Left ventricle myocardium inferior (tissue), 1 donor: ENCODE measurements around the gene HNRNPA3. TPM values are rescaled to one million over a fixed set of nuclear protein-coding genes. Genes with fewer than 3 reads are reported as not detected.
A peak's percentile ranks its signal among the peaks of the same experiment; 100 is the strongest.

Experiments
- DNase-seq: peaks from one replicate; pipeline ENCODE4 v3.0.0-alpha.2; 2020
- H3K27ac ChIP-seq: fragments of 200-600 bp; replicated peaks from 2 replicates; pipeline ENCODE4 v1.8.0; 2021
- H3K27me3 ChIP-seq: fragments of 200-600 bp; 2 replicates; pipeline ENCODE4 v1.8.0; 2021; ENCODE audit warnings: low read depth
- H3K36me3 ChIP-seq: fragments of 200-600 bp; 2 replicates; pipeline ENCODE4 v1.8.0; 2021
- H3K4me1 ChIP-seq: fragments of 200-600 bp; 2 replicates; pipeline ENCODE4 v1.8.0; 2021
- H3K4me3 ChIP-seq: fragments of 200-600 bp; 2 replicates; pipeline ENCODE4 v1.8.0; 2021; ENCODE audit warnings: mild to moderate bottlenecking, moderate library complexity
- H3K9me3 ChIP-seq: fragments of 200-600 bp; replicated peaks from 2 replicates; pipeline ENCODE4 v1.8.0; 2021
- intact Hi-C: fragments of 100-400 bp; cut with micrococcal nuclease; formaldehyde crosslinking; loops from one replicate; pipeline ENCODE4 v1.11.0; 2022
- microRNA-seq: library from miRNA; unstranded; fragments of <30 nt; microRNA quantifications from one replicate; pipeline ENCODE4 v1.2.0, GENCODE V29; 2020
- total RNA-seq: library from RNA; stranded (reverse); fragmentation: NEBNext Ultra II Directional; extraction: Animal tissue kit (Norgen Biotek cat#: 25700); gene quantifications from one replicate; pipeline ENCODE4 v1.2.1, GENCODE V29; 2021
- TF ChIP-seq, protein P1 (sequence below): fragments of 200-600 bp; IDR thresholded peaks from 2 replicates; pipeline ENCODE4 v1.8.0; 2021; ENCODE audit warnings: antibody characterized with exemption, mild to moderate bottlenecking, borderline replicate concordance
- donor health status: DM: no; HTN: yes; CAD: no; lungs with severe emphysema.

HNRNPA3 gene
- total RNA-seq, 1 donor from 2014 or later, result 73.2 TPM

DNA sequence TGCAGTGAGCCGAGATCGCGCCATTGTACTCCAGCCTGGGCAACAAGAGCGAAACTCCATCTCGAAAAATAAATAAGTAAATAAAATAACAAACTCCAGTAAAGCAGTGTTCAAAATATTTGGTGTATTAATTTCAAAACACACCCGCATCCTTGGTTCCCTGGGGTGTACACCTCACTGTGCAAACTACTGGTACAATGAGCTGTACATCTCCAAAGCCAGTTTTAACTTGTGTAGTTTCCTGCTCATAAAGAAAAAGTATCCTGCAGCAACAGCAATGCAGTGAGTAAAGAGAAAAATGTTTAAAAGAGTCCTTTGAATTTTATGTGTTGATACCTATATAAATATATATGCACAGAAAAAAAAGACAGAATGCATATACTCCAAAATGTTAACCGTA is 56.3 kb downstream of the HNRNPA3 start:
- intact Hi-C loops, result loop anchor here (5.0 to 10.0 kb wide), 2 partner anchors 63 to 104 kb away; no protein-coding TSS in a partner anchor
- no peaks in the 10 kb centered on the region for H3K9me3 ChIP-seq
- no peaks in the 10 kb centered on the region for H3K36me3 ChIP-seq
- peaks cover 27% of the 10 kb centered on the region for H3K4me1 ChIP-seq
- no peak for DNase-seq
- no peaks in the 10 kb centered on the region for H3K27me3 ChIP-seq
- no peak overlapping the region for H3K4me3 ChIP-seq
- TF ChIP-seq, protein P1, sequence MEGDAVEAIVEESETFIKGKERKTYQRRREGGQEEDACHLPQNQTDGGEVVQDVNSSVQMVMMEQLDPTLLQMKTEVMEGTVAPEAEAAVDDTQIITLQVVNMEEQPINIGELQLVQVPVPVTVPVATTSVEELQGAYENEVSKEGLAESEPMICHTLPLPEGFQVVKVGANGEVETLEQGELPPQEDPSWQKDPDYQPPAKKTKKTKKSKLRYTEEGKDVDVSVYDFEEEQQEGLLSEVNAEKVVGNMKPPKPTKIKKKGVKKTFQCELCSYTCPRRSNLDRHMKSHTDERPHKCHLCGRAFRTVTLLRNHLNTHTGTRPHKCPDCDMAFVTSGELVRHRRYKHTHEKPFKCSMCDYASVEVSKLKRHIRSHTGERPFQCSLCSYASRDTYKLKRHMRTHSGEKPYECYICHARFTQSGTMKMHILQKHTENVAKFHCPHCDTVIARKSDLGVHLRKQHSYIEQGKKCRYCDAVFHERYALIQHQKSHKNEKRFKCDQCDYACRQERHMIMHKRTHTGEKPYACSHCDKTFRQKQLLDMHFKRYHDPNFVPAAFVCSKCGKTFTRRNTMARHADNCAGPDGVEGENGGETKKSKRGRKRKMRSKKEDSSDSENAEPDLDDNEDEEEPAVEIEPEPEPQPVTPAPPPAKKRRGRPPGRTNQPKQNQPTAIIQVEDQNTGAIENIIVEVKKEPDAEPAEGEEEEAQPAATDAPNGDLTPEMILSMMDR, result no peak
- H3K27ac ChIP-seq, result no peak overlapping the region

DNA sequence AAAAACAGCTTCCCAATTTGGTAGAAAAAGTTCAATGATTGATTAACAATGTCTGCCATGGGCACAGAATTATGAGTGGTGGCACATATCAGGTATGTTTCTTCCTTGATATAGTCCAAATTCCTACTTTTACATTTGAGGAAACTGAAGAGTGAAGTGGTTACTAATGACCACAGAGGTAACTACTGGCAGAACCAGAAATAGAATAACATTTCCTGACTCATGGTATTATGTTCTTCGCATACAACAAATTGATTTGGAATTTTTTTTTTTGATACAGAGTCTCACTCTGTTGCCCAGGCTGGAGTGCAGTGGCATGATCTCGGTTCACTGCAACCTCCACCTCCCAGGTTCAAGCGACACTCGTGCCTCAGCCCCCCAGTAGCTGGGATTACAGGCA is 57.9 kb downstream of the HNRNPA3 start:
- H3K27ac ChIP-seq, result no peak overlapping the region
- peaks cover 18% of the 10 kb centered on the region for H3K4me1 ChIP-seq
- H3K27me3 ChIP-seq, result no peaks in the 10 kb centered on the region
- H3K9me3 ChIP-seq, result no peaks in the 10 kb centered on the region
- intact Hi-C loops, result no loop called here
- H3K4me3 ChIP-seq, result no peak overlapping the region
- TF ChIP-seq, protein P1, result no peak
- no peak for DNase-seq
- no peaks in the 10 kb centered on the region for H3K36me3 ChIP-seq

DNA sequence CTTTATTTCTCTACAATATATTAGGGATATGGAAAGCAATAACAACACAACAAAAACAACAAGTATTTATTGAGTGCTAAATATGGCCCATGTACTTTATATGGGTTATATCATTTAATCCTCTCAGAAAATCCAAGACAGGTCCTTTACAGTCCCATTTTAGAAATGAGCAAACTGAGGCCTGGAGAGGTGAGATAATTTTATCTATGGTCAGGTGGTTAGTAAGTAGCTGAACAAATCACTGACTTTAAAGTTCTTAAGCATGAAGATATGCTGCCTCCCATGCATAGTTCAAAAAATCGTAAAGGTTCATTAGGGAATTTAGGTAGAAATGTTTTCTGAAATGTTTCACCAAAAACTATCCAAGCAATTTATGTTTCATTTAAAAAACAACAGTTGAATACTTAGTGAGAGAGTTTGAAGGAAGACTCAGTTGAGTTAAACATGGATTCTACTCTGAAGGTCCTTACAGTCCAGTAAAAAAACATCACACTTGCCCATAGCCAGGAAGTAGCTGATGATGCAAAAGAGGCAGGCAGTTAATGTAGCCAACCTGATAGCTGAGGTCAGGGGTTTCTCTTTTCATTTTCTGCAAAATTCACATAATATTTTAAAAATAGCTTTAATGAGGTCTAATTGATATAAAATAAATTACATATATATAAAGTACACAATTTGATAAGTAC is 59.5 kb downstream of the HNRNPA3 start:
- peaks cover 8% of the 10 kb centered on the region for H3K4me1 ChIP-seq
- intact Hi-C loops, result no loop called here
- no peak overlapping the region for H3K4me3 ChIP-seq
- H3K9me3 ChIP-seq, result no peaks in the 10 kb centered on the region
- TF ChIP-seq, protein P1, result no peak
- no peaks in the 10 kb centered on the region for H3K36me3 ChIP-seq
- DNase-seq, result no peak
- H3K27ac ChIP-seq, result no peak overlapping the region
- no peaks in the 10 kb centered on the region for H3K27me3 ChIP-seq

DNA sequence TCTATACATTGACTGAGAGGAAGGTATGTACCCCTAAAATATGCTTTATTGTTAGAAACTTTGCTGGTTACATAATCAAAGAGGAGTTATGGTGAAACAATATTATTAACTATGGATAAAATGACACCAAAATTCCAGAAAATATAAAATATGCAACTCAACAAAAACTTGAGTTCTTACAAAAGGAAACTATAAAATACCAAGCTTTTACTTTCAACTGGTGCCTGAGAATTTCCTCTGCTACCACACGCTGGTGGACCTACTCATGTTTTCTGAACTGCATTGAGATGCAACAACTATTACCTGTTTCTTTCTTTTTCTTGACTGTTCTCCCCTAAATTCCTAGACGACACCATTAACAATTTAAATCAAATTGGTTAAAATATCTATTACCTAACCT is 60.2 kb downstream of the HNRNPA3 start:
- Histone ChIP-seq H3K36me3 (no peaks in the 10 kb centered on the region), H3K4me1 (peaks cover 8% of the 10 kb centered on the region), H3K9me3 (no peaks in the 10 kb centered on the region), H3K27me3 (no peaks in the 10 kb centered on the region), H3K4me3 (no peak overlapping the region), H3K27ac (no peak overlapping the region)
- TF ChIP-seq, protein P1, result no peak
- intact Hi-C loops, result no loop called here
- DNase-seq, result no peak

DNA sequence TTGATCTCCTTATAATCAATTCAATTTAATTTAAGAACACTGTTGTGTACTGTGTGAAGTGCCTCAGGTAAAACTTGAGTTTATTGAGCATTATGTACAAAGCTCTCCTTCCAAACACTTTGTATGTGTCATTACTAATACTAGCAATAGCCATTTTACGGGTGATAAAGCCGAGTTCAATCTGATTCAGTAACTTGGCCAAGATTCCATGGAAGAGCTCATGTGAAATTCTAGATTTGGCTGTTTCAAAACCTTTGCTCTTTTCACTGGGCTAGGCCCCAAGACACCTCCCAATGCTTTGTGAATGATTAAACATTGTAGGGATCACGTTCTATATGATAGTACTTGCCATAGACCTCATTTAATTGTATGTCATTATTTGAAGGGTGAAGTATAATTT is 60.8 kb downstream of the HNRNPA3 start:
- Histone ChIP-seq H3K9me3 (no peaks in the 10 kb centered on the region), H3K4me1 (peaks cover 8% of the 10 kb centered on the region), H3K27ac (peak overlapping the region; percentile 18), H3K27me3 (no peaks in the 10 kb centered on the region), H3K4me3 (no peak overlapping the region), H3K36me3 (no peaks in the 10 kb centered on the region)
- TF ChIP-seq, protein P1, result no peak
- intact Hi-C loops, result no loop called here
- no peak for DNase-seq

Small RNA genes within 50 kb of the gene (microRNA-seq; reads per million reads assigned to microRNA genes)
- not detected for gene MIR3128

Other genes with a start within 250 kb of the HNRNPA3 start
- gene NFE2L2, start 51.9 kb downstream of the HNRNPA3 start, total RNA-seq, result 50.7 TPM
- 26.4 TPM for gene AGPS, start 180.0 kb downstream of the HNRNPA3 start, total RNA-seq